ENCODE results near the gene FGR. TPM values are rescaled to one million over a fixed set of nuclear protein-coding genes. Genes with fewer than 3 reads are reported as not detected.

Gene FGR
- polyA plus RNA-seq, 3 donors = 371 to 1,340 (median 571) TPM

DNA sequence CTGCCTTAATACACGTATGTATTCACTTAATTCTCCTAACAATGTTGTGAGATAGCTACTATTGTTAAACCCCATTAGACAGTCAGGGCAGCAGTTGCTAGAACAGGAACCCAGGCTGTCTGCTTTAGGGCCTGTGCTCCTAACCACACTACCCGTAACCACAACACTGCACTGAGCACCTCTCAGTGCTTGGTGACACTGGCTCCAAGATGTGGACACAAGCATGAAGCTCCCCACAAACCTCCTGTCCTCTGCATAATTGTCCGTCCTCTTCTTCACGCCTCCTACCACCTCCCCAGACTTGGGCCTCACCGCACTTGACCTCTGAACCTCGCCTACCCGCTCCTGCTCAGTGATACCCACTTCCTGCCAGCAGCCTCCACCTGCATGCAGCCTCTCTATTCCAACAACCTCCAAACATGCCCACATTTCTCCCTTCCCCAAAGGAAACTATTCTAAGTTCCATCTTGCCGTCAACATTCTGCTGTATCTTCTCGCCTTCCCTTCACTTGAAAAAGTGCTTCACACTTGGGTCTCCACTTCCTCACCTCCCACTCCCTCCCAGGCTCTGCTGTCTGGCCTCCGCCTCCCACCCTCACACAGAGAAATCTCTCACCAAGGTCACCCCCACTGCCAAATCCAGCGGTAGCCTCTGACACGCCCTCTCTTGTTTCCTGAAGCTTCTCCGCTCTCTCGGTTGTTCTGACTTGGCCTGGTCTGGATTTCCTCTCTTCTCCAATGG, 16.5 kb downstream of the FGR start:
- H3K27me3 ChIP-seq (ENCODE audit: control insufficient read depth in 2 of 2, insufficient read depth in 2 of 2, low read length in 2 of 2) = no peaks in the 10 kb centered on the region
- H3K36me3 ChIP-seq (replicated peaks in 1 of 2; ENCODE audit: control insufficient read depth in 1 of 2, insufficient read depth in 2 of 2, low read length in 2 of 2) = peaks cover 95 to 96% of the 10 kb centered on the region in 2 donors
- H3K9me3 ChIP-seq (replicated peaks in 1 of 2; ENCODE audit: control insufficient read depth in 1 of 2, insufficient read depth in 1 of 2, low read length in 2 of 2) = no peaks in the 10 kb centered on the region
- peak overlapping the region; percentile 48 for H3K9ac ChIP-seq (ENCODE audit: insufficient read depth, low read length, poor library complexity, severe bottlenecking)
- H3K27ac ChIP-seq (ENCODE audit: low read depth in 1 of 2, low read length in 2 of 2) = peak overlapping the region; percentile 65 to 84
- peaks cover 98% of the 10 kb centered on the region for H4K20me1 ChIP-seq (ENCODE audit: insufficient read depth, low read length)
- peaks cover 69% of the 10 kb centered on the region for H3K4me1 Mint-ChIP-seq
- DNase-seq = peak; percentile 39 to 64 (median 64)
- peaks cover 93% of the 10 kb centered on the region for H3K79me2 ChIP-seq (ENCODE audit: insufficient read depth, low read length)
- no peak overlapping the region for H2AFZ ChIP-seq (ENCODE audit: insufficient read depth, low read depth, low read length, poor library complexity, severe bottlenecking)
- H3K4me2 ChIP-seq (replicated peaks; ENCODE audit: extremely low read depth, low read length, poor library complexity, severe bottlenecking) = peak overlapping the region; percentile 61
- peak overlapping the region in 1 of 3 experiments; percentile 51 for H3K4me3 ChIP-seq (replicated peaks in 1 of 3; ENCODE audit: low read depth in 2 of 3, low read length in 3 of 3)
- no peak for TF ChIP-seq CTCF (IDR thresholded peaks at IDR 0.05)
- H3K36me3 Mint-ChIP-seq = peaks cover 0 to 77% of the 10 kb centered on the region in 2 donors
- H3K4me1 ChIP-seq (ENCODE audit: control insufficient read depth in 1 of 2, insufficient read depth in 2 of 2, low read length in 2 of 2) = peaks cover 86 to 90% of the 10 kb centered on the region in 2 donors
- peak overlapping the region; percentile 54 for H3K4me3 Mint-ChIP-seq
- peaks cover 0 to 4% (median 1%) of the 10 kb centered on the region in 3 donors for H3K27me3 Mint-ChIP-seq (ENCODE audit: low read depth in 3 of 3)
- 28% methylated on average over 13 of the region's 14 CpGs for WGBS (ENCODE audit: insufficient coverage)
- peak overlapping the region; percentile 83 to 93 (median 90) for H3K27ac Mint-ChIP-seq
- intact Hi-C loops (cut with micrococcal nuclease) = no loop called here
- no peaks in the 10 kb centered on the region for H3K9me3 Mint-ChIP-seq

GRCh38 chr1:27617420-27617819, 17.6 kb downstream of the FGR start:
- Mint-ChIP-seq H3K27ac (peak overlapping the region; percentile 83 to 93 (median 90)), H3K36me3 (peaks cover 0 to 87% of the 10 kb centered on the region in 2 donors), H3K4me3 (peak overlapping the region; percentile 21 to 27), H3K4me1 (peaks cover 73% of the 10 kb centered on the region), H3K9me3 (no peaks in the 10 kb centered on the region), H3K27me3 (ENCODE audit: low read depth in 3 of 3) (peaks cover 0 to 4% (median 1%) of the 10 kb centered on the region in 3 donors)
- intact Hi-C loops (cut with micrococcal nuclease) = no loop called here
- H2AFZ ChIP-seq (ENCODE audit: insufficient read depth, low read depth, low read length, poor library complexity, severe bottlenecking) = no peak overlapping the region
- peak in 1 of 3 donors; percentile 34 for DNase-seq
- peak overlapping the region; percentile 65 to 84 for H3K27ac ChIP-seq (ENCODE audit: low read depth in 1 of 2, low read length in 2 of 2)
- H3K9me3 ChIP-seq (replicated peaks in 1 of 2; ENCODE audit: control insufficient read depth in 1 of 2, insufficient read depth in 1 of 2, low read length in 2 of 2) = no peaks in the 10 kb centered on the region
- peak overlapping the region; percentile 61 for H3K4me2 ChIP-seq (replicated peaks; ENCODE audit: extremely low read depth, low read length, poor library complexity, severe bottlenecking)
- peaks cover 99% of the 10 kb centered on the region for H4K20me1 ChIP-seq (ENCODE audit: insufficient read depth, low read length)
- H3K9ac ChIP-seq (ENCODE audit: insufficient read depth, low read length, poor library complexity, severe bottlenecking) = peak overlapping the region; percentile 48
- H3K4me3 ChIP-seq (replicated peaks in 1 of 3; ENCODE audit: low read depth in 2 of 3, low read length in 3 of 3) = peak overlapping the region in 1 of 3 experiments; percentile 51
- peaks cover 96 to 97% of the 10 kb centered on the region in 2 donors for H3K36me3 ChIP-seq (replicated peaks in 1 of 2; ENCODE audit: control insufficient read depth in 1 of 2, insufficient read depth in 2 of 2, low read length in 2 of 2)
- WGBS (ENCODE audit: insufficient coverage) = 17% methylated on average over 1 of the region's 2 CpGs
- H3K4me1 ChIP-seq (ENCODE audit: control insufficient read depth in 1 of 2, insufficient read depth in 2 of 2, low read length in 2 of 2) = peaks cover 80 to 89% of the 10 kb centered on the region in 2 donors
- H3K79me2 ChIP-seq (ENCODE audit: insufficient read depth, low read length) = peaks cover 85% of the 10 kb centered on the region
- no peaks in the 10 kb centered on the region for H3K27me3 ChIP-seq (ENCODE audit: control insufficient read depth in 2 of 2, insufficient read depth in 2 of 2, low read length in 2 of 2)
- no peak for TF ChIP-seq CTCF (IDR thresholded peaks at IDR 0.05)

Measured in CD14-positive monocyte (primary cell).